ENCODE results near the gene KCNT2. TPM values are rescaled to one million over a fixed set of nuclear protein-coding genes. Genes with fewer than 3 reads are reported as not detected.

KCNT2 gene
- total RNA-seq, 1 experiment from 2014 or later, result 0.41 TPM

GRCh38 chr1:196387766-196388165 lies 220.5 kb downstream of the KCNT2 start:
- ChIA-PET CTCF (no interaction called here), POLR2A (no interaction called here)
- no peak for DNase-seq (ENCODE audit: low read depth, low spot score)

DNA sequence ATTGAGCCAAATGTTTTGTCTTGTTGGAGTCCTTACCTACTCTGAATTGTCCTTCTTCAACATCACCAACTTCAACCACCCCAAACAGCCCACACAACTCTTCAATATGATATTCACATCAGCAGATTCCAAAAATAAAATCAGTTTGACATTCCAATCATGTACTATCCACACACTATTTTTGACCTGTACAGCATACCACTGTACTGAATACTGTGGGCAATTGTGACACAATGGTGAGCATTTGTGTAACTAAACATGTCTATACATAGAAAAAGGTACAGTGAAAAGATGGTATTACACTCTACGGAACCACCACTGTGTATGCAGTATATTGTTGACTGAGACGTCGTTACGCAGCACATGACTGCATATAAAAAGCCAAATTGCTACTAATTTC lies 223.1 kb downstream of the KCNT2 start:
- CTCF ChIA-PET, result no interaction called here
- no TSS peak for BruUV-seq (replicated peaks)
- in situ Hi-C loops (cut with HindIII; ENCODE audit: low pct_unique_long_range_greater_than_20kb, low sequenced_read_pairs), result no loop called here

More at GRCh38 chr1:196387766-196388165, 220.5 kb downstream of the KCNT2 start:
- no peak for ATAC-seq
- no peak overlapping the region for H3K4me3 ChIP-seq (ENCODE audit: low read depth in 2 of 2, low read length in 2 of 2)
- no peaks in the 10 kb centered on the region for H3K27me3 ChIP-seq (ENCODE audit: control insufficient read depth, insufficient read depth, low read length)
- TF ChIP-seq POLR2AphosphoS5 (IDR thresholded peaks at IDR 0.05; ENCODE audit: low read depth, low read length) (no peak), SIN3A (IDR thresholded peaks at IDR 0.05; ENCODE audit: borderline replicate concordance, insufficient read depth, low read depth, low read length) (no peak), CTCF (IDR thresholded peaks at IDR 0.05) (no peak), TCF7L2 (IDR thresholded peaks at IDR 0.05; ENCODE audit: low read depth, low read length) (no peak)
- TF ChIP-seq, protein P1, sequence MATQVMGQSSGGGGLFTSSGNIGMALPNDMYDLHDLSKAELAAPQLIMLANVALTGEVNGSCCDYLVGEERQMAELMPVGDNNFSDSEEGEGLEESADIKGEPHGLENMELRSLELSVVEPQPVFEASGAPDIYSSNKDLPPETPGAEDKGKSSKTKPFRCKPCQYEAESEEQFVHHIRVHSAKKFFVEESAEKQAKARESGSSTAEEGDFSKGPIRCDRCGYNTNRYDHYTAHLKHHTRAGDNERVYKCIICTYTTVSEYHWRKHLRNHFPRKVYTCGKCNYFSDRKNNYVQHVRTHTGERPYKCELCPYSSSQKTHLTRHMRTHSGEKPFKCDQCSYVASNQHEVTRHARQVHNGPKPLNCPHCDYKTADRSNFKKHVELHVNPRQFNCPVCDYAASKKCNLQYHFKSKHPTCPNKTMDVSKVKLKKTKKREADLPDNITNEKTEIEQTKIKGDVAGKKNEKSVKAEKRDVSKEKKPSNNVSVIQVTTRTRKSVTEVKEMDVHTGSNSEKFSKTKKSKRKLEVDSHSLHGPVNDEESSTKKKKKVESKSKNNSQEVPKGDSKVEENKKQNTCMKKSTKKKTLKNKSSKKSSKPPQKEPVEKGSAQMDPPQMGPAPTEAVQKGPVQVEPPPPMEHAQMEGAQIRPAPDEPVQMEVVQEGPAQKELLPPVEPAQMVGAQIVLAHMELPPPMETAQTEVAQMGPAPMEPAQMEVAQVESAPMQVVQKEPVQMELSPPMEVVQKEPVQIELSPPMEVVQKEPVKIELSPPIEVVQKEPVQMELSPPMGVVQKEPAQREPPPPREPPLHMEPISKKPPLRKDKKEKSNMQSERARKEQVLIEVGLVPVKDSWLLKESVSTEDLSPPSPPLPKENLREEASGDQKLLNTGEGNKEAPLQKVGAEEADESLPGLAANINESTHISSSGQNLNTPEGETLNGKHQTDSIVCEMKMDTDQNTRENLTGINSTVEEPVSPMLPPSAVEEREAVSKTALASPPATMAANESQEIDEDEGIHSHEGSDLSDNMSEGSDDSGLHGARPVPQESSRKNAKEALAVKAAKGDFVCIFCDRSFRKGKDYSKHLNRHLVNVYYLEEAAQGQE (IDR thresholded peaks at IDR 0.05; ENCODE audit: insufficient read depth in 1 of 2, low read depth in 2 of 2, low read length in 1 of 2), result no peak
- no peaks in the 10 kb centered on the region; the same call in 1 of the 2 replicates for H3K9me3 ChIP-seq (ENCODE audit: control insufficient read depth, insufficient read depth, low read depth, low read length)
- no peaks in the 10 kb centered on the region for H3K36me3 ChIP-seq (ENCODE audit: control insufficient read depth, insufficient read depth, low read length)
- intact Hi-C loops (cut with micrococcal nuclease; ENCODE audit: unreplicated experiment) (no loop called here), in situ Hi-C loops (cut with HindIII; ENCODE audit: low pct_unique_long_range_greater_than_20kb, low sequenced_read_pairs) (no loop called here)
- no peak overlapping the region for H3K27ac ChIP-seq (ENCODE audit: low read length)
- H3K4me1 ChIP-seq (ENCODE audit: control insufficient read depth, insufficient read depth, low read length), result no peaks in the 10 kb centered on the region
- BruUV-seq (replicated peaks), result no TSS peak

More for the DNA sequence above, 223.1 kb downstream of the KCNT2 start:
- no peaks in the 10 kb centered on the region; the same call in 1 of the 2 replicates for H3K9me3 ChIP-seq (ENCODE audit: control insufficient read depth, insufficient read depth, low read depth, low read length)
- TF ChIP-seq CTCF (IDR thresholded peaks at IDR 0.05), result no peak
- no peak for TF ChIP-seq SIN3A (IDR thresholded peaks at IDR 0.05; ENCODE audit: borderline replicate concordance, insufficient read depth, low read depth, low read length)
- no peak for TF ChIP-seq POLR2AphosphoS5 (IDR thresholded peaks at IDR 0.05; ENCODE audit: low read depth, low read length)
- TF ChIP-seq, protein P1 (IDR thresholded peaks at IDR 0.05; ENCODE audit: insufficient read depth in 1 of 2, low read depth in 2 of 2, low read length in 1 of 2), result no peak
- no peak for TF ChIP-seq TCF7L2 (IDR thresholded peaks at IDR 0.05; ENCODE audit: low read depth, low read length)
- H3K4me1 ChIP-seq (ENCODE audit: control insufficient read depth, insufficient read depth, low read length), result no peaks in the 10 kb centered on the region
- H3K4me3 ChIP-seq (ENCODE audit: low read depth in 2 of 2, low read length in 2 of 2), result no peak overlapping the region
- no peak overlapping the region for H3K27ac ChIP-seq (ENCODE audit: low read length)
- no peak for ATAC-seq
- H3K27me3 ChIP-seq (ENCODE audit: control insufficient read depth, insufficient read depth, low read length), result no peaks in the 10 kb centered on the region
- intact Hi-C loops (cut with micrococcal nuclease; ENCODE audit: unreplicated experiment), result no loop called here
- POLR2A ChIA-PET, result no interaction called here
- DNase-seq (ENCODE audit: low read depth, low spot score), result no peak
- H3K36me3 ChIP-seq (ENCODE audit: control insufficient read depth, insufficient read depth, low read length), result no peaks in the 10 kb centered on the region
